Heart left ventricle (tissue), 16 donors: Measurements from ENCODE around the gene TRMT44. TPM values are rescaled to one million over a fixed set of nuclear protein-coding genes. Genes with fewer than 3 reads are reported as not detected.
A peak's percentile ranks its signal among the peaks of the same experiment; 100 is the strongest.
"Not testable (repeated sequence)": the region's sequence is repeated elsewhere in the genome, so short reads cannot be mapped to it uniquely, and the experiment has no call there.

Source experiments
- ATAC-seq, 4 donors: fragments of 200-7000 bp; cut with Tn5 transposase; one replicate each; pipeline ENCODE4 v1.9.1; 2020 to 2022; ENCODE audit warnings: moderate library complexity in 4 of 4, mild to moderate bottlenecking in 3 of 4, moderate number of reproducible peaks in 1 of 4
- DNase-seq, 5 donors: peaks; one replicate each; pipeline ENCODE4 v3.0.0-alpha.2; 2020
- H3K27ac ChIP-seq, 12 donors: fragments of 200-600 bp; sonication (generic) in 4 of 12; one replicate each; pipeline versions ENCODE4 v1.5.0 to v1.8.0; 2016 to 2022; ENCODE audit warnings: mild to moderate bottlenecking in 2 of 12
- H3K27me3 ChIP-seq, 9 donors: fragments of 200-600 bp; sonication (generic) in 2 of 9; one replicate each; pipeline versions ENCODE4 v1.5.1 to v1.8.0; 2016 to 2022; ENCODE audit warnings: mild to moderate bottlenecking in 3 of 9
- H3K36me3 ChIP-seq, 9 donors: fragments of 200-600 bp; sonication (generic) in 2 of 9; one replicate each; pipeline versions ENCODE4 v1.5.0 to v1.8.0; 2018 to 2022; ENCODE audit warnings: mild to moderate bottlenecking in 2 of 9
- H3K4me1 ChIP-seq, 12 donors: fragments of 200-600 bp; sonication (generic) in 4 of 12; one replicate each; pipeline versions ENCODE4 v1.5.0 to v1.8.0; 2016 to 2022; ENCODE audit warnings: mild to moderate bottlenecking in 3 of 12
- H3K4me3 ChIP-seq, 12 donors: fragments of 200-600 bp; sonication (generic) in 4 of 12; one replicate each; pipeline versions ENCODE4 v1.5.0 to v1.8.0; 2017 to 2022; ENCODE audit warnings: mild to moderate bottlenecking in 9 of 12, moderate library complexity in 4 of 12
- H3K9me3 ChIP-seq, 12 donors: fragments of 200-600 bp; sonication (generic) in 4 of 12; one replicate each; pipeline versions ENCODE4 v1.5.0 to v1.8.0; 2016 to 2022; ENCODE audit warnings: mild to moderate bottlenecking in 1 of 12
- CTCF ChIP-seq, 12 donors: fragments of 200-600 bp; sonication (generic) in 4 of 12; IDR thresholded peaks; one replicate each; pipeline versions ENCODE4 v1.5.0 to v1.8.0; 2018 to 2022; ENCODE audit warnings: antibody characterized with exemption in 12 of 12, mild to moderate bottlenecking in 5 of 12
- POLR2A ChIP-seq, 2 donors: fragments of 450-650 bp; IDR thresholded peaks; one replicate each; pipeline ENCODE4 v1.6.1; 2017; ENCODE audit warnings: antibody characterized with exemption in 2 of 2, mild to moderate bottlenecking in 2 of 2, moderate library complexity in 2 of 2
- WGBS, 4 donors: extraction: QIAGEN DNeasy Blood & Tissue Kit in 2 of 4; methylation state at CpG; one replicate each; pipeline versions ENCODE4 v1.1.5 to v1.1.7; 2013 to 2018; 5-methylcytosine and 5-hydroxymethylcytosine counted together
- intact Hi-C, 10 donors: fragments of 100-400 bp; cut with DNase I; formaldehyde crosslinking; loops; one replicate each; pipeline versions ENCODE4 v1.11.1 to v1.14.2; 2022
- polyA plus RNA-seq, 2 donors: library from polyadenylated mRNA; stranded (reverse); fragments of 200-250 nt; gene quantifications; one replicate each; pipeline ENCODE4 v1.2.3, GENCODE V29; 2013
- total RNA-seq, 9 donors: library from RNA; depleted of rRNA in 2 of 9; stranded (reverse); fragments of >200 nt in 2 of 9; fragmentation: NEBNext Ultra II Directional in 3 of 9; extraction: Animal tissue kit (Norgen Biotek cat#: 25700) in 3 of 9; gene quantifications; one replicate each; pipeline versions ENCODE4 v1.1.0 to v1.2.4, GENCODE V29; 2016 to 2023
- donor health status: ischemic (EF 13 %, LVEDD 7.1; RV severe dilation, severe dysfunction).
- donor health status: healthy with polysubstance abuse.
- donor health status: DM: no; HTN: yes; CAD: no.
- donor health status: DM: no; HTN: no; CAD: no.
- donor health status: ischemic (EF 25% LVEDD 6.9; RV normal size, moderate dysfunction).
- donor health status: ischemic (EF 25% LVEDD 5.7; RV mildly dilated, moderate dysfunction).
- donor health status: healthy.
- donor health status: DM: yes; HTN: yes; CAD: no.
- donor health status: ischemic (EF 35%, LVEDD 5.7; RV mildly dilated, moderate dysfunction).
- donor health status: nonischemic (EF 11% LVEDD 7.7; RV severe dilation, severe dysfunction).
- donor health status: DM: yes; HTN: yes; CAD: no.
- donor health status: PGD.
- donor health status: ischemic (EF 29% LVEDD 5.4; RV normal size, mild dysfunction).
- donor health status: nonischemic (EF 23%, LVEDD 6.1; RV moderate dilation, normal function).

Gene TRMT44
- total and polyA plus RNA-seq, 11 donors: 6.1 to 11.7 (median 8.3) TPM

GRCh38 chr4:8510191-8510590 is 69.6 kb downstream of the TRMT44 start:
- Histone ChIP-seq H3K36me3 (no peaks in the 10 kb centered on the region), H3K27me3 (no peaks in the 10 kb centered on the region), H3K4me3 (no peak overlapping the region), H3K4me1 (peaks cover 0 to 22% (median 16%) of the 10 kb centered on the region in 12 donors), H3K9me3 (no peaks in the 10 kb centered on the region), H3K27ac (no peak overlapping the region)
- TF ChIP-seq CTCF (IDR thresholded peaks at IDR 0.05) (no peak), POLR2A (IDR thresholded peaks at IDR 0.05) (no peak)
- WGBS, 4 donors: 91 to 97% (median 92%) methylated on average over 12 of the region's 12 CpGs
- DNase-seq (peak in 1 of 5 donors; percentile 17), ATAC-seq (no peak)
- intact Hi-C loops: no loop called here

- 81 to 86% (median 85%) methylated on average over 9 to 15 of the region's 15 CpGs for WGBS, 4 donors
- Histone ChIP-seq H3K4me3 (no peak overlapping the region), H3K4me1 (peaks cover 0 to 21% (median 16%) of the 10 kb centered on the region in 12 donors), H3K27me3 (no peaks in the 10 kb centered on the region), H3K27ac (no peak overlapping the region), H3K36me3 (no peaks in the 10 kb centered on the region), H3K9me3 (no peaks in the 10 kb centered on the region)
- no peak for TF ChIP-seq POLR2A (IDR thresholded peaks at IDR 0.05)
- no peak for ATAC-seq
- peak in 1 of 5 donors; percentile 28 for DNase-seq
- intact Hi-C loops: no loop called here
Observed at GRCh38 chr4:8510611-8511285, 70.2 kb downstream of the TRMT44 start.

- no peak overlapping the region for H3K4me3 ChIP-seq
- no peaks in the 10 kb centered on the region for H3K9me3 ChIP-seq
- no peak for ATAC-seq
- no peaks in the 10 kb centered on the region for H3K36me3 ChIP-seq
- no peak for DNase-seq
- peaks cover 0 to 3% (median 2%) of the 10 kb centered on the region in 12 donors for H3K4me1 ChIP-seq
- no peak overlapping the region for H3K27ac ChIP-seq
- no peaks in the 10 kb centered on the region for H3K27me3 ChIP-seq
- WGBS, 4 donors: 88 to 91% (median 90%) methylated on average over 11 of the region's 11 CpGs
- intact Hi-C loops: no loop called here
- no peak for TF ChIP-seq CTCF (IDR thresholded peaks at IDR 0.05)
- TF ChIP-seq POLR2A (IDR thresholded peaks at IDR 0.05): no peak
Observed at GRCh38 chr4:8512510-8512909, 71.9 kb downstream of the TRMT44 start.

- 72 to 80% (median 79%) methylated on average over 4 of the region's 4 CpGs for WGBS, 4 donors
- H3K36me3 ChIP-seq, H3K27ac ChIP-seq, ATAC-seq, H3K9me3 ChIP-seq, H3K4me1 ChIP-seq, intact Hi-C loops, H3K27me3 ChIP-seq, H3K4me3 ChIP-seq, DNase-seq: not testable (repeated sequence)
Observed at GRCh38 chr4:8513080-8513479, 72.5 kb downstream of the TRMT44 start.

GRCh38 chr4:8513931-8514330 is 73.4 kb downstream of the TRMT44 start:
- TF ChIP-seq POLR2A (IDR thresholded peaks at IDR 0.05) (no peak), CTCF (IDR thresholded peaks at IDR 0.05) (no peak)
- DNase-seq (peak in 1 of 5 donors; percentile 40), ATAC-seq (no peak)
- 80 to 84% (median 84%) methylated on average over 8 of the region's 8 CpGs for WGBS, 4 donors
- H3K9me3 ChIP-seq: no peaks in the 10 kb centered on the region
- H3K27ac ChIP-seq: no peak overlapping the region
- H3K4me3 ChIP-seq: no peak overlapping the region
- intact Hi-C loops: no loop called here
- H3K4me1 ChIP-seq: no peaks in the 10 kb centered on the region
- no peaks in the 10 kb centered on the region for H3K36me3 ChIP-seq
- no peaks in the 10 kb centered on the region for H3K27me3 ChIP-seq
